H1 (cell line): Measurements from ENCODE around the gene FAM98A. TPM values are rescaled to one million over a fixed set of nuclear protein-coding genes. Genes with fewer than 3 reads are reported as not detected.

Experiments used
- BRCA1 ChIP-seq: IDR thresholded peaks from 2 replicates; pipeline ENCODE4 v1.6.1; 2012; ENCODE audit warnings: low read depth, low read length, improper control_type of control experiment
- CEBPB ChIP-seq: IDR thresholded peaks from 2 replicates; pipeline ENCODE4 v1.6.1; 2012; ENCODE audit warnings: low read depth, low read length
- CTBP2 ChIP-seq: IDR thresholded peaks from 2 replicates; pipeline ENCODE4 v1.7.0; 2011; ENCODE audit warnings: borderline replicate concordance, mild to moderate bottlenecking, moderate library complexity, mixed read lengths, low read length; ENCODE audit not compliant: insufficient read depth, insufficient read length
- JUND ChIP-seq: IDR thresholded peaks from 2 replicates; pipeline ENCODE4 v1.6.1; 2011; ENCODE audit warnings: mild to moderate bottlenecking, improper control_type of control experiment, low read length
- KDM4A ChIP-seq: IDR thresholded peaks from one replicate; pipeline ENCODE4 v1.7.1; 2012; ENCODE audit warnings: low read depth, mild to moderate bottlenecking, moderate library complexity, low read length, inconsistent platforms; ENCODE audit not compliant: severe bottlenecking
- POU5F1 ChIP-seq: IDR thresholded peaks from 2 replicates; pipeline ENCODE4 v1.6.1; 2011; ENCODE audit warnings: low read depth, mild to moderate bottlenecking, low read length, moderate library complexity
- SAP30 ChIP-seq: fragments of 300-600 bp; sonication (generic); IDR thresholded peaks from 2 replicates; pipeline ENCODE4 v1.7.1; 2012; ENCODE audit warnings: low read length, moderate library complexity, mild to moderate bottlenecking, inconsistent platforms; ENCODE audit not compliant: insufficient read depth, insufficient replicate concordance
- SIRT6 ChIP-seq: IDR thresholded peaks from one replicate; pipeline ENCODE4 v1.7.1; 2012; ENCODE audit warnings: low read length, inconsistent platforms
- TAF7 ChIP-seq: optimal IDR thresholded peaks from 2 replicates; pipeline ENCODE3; 2011; ENCODE audit warnings: low read depth, mild to moderate bottlenecking, inconsistent platforms, low read length, moderate library complexity, borderline replicate concordance
- TBP ChIP-seq: IDR thresholded peaks from 2 replicates; pipeline ENCODE4 v1.6.1; 2011; ENCODE audit warnings: low read depth, low read length, improper control_type of control experiment
- polyA plus RNA-seq, 7 experiments: library from polyadenylated mRNA; depleted of rRNA in 3 of 7; stranded (reverse) in 5 of 7; unstranded in 2 of 7; fragments of >200 nt in 5 of 7; fragments of 200-250 nt in 2 of 7; gene quantifications; 1 replicate in 5 of 7; 2 replicates in 1 of 7; 4 replicates in 1 of 7; pipeline versions ENCODE4 v1.2.1 to v1.2.3, GENCODE V29; 2011 to 2013; ENCODE audit warnings: missing spikeins in 2 of 7, mixed read lengths in 2 of 7
- total RNA-seq: library from RNA; stranded (reverse); fragmentation: NEBNext Ultra II Directional; extraction: Animal tissue kit (Norgen Biotek cat#: 25700); gene quantifications from 2 replicates; pipeline ENCODE4 v1.2.1, GENCODE V29; 2021
- TF ChIP-seq, protein P1 (sequence below): fragments of 300-600 bp; sonication (generic); IDR thresholded peaks from 2 replicates; pipeline ENCODE4 v1.7.1; 2012; ENCODE audit warnings: low read length, moderate library complexity, mild to moderate bottlenecking, inconsistent platforms; ENCODE audit not compliant: insufficient replicate concordance
- TF ChIP-seq, protein P2 (sequence below): IDR thresholded peaks from 2 replicates; pipeline ENCODE4 v1.6.1; 2011; ENCODE audit warnings: low read depth, mild to moderate bottlenecking, low read length; ENCODE audit not compliant: insufficient read depth

FAM98A gene
- total and polyA plus RNA-seq, 2 of the 8 experiments (the other 6 are each of a cell fraction or from before 2014, with no cell fraction given) = 53.2 to 103 TPM

DNA sequence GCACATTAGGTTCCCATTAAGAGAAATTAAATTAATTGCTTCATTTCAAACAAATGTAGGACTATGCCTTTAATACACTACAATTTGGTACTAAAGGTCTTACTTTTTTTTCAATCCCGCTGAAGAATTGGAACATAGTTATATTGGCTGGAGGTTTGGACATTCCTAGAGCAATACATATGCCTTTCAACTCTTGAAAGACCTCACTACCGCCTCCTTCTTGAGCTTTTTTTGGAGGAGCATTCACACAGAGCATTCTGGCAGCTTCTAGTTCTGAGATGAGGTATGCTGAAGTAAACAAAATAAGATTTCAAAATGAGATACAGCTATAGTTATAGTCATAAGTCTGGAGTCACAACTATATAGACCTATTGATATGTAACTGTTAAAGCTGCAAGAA is 10.9 kb downstream of the FAM98A start (continued):
- TF ChIP-seq, protein P1, sequence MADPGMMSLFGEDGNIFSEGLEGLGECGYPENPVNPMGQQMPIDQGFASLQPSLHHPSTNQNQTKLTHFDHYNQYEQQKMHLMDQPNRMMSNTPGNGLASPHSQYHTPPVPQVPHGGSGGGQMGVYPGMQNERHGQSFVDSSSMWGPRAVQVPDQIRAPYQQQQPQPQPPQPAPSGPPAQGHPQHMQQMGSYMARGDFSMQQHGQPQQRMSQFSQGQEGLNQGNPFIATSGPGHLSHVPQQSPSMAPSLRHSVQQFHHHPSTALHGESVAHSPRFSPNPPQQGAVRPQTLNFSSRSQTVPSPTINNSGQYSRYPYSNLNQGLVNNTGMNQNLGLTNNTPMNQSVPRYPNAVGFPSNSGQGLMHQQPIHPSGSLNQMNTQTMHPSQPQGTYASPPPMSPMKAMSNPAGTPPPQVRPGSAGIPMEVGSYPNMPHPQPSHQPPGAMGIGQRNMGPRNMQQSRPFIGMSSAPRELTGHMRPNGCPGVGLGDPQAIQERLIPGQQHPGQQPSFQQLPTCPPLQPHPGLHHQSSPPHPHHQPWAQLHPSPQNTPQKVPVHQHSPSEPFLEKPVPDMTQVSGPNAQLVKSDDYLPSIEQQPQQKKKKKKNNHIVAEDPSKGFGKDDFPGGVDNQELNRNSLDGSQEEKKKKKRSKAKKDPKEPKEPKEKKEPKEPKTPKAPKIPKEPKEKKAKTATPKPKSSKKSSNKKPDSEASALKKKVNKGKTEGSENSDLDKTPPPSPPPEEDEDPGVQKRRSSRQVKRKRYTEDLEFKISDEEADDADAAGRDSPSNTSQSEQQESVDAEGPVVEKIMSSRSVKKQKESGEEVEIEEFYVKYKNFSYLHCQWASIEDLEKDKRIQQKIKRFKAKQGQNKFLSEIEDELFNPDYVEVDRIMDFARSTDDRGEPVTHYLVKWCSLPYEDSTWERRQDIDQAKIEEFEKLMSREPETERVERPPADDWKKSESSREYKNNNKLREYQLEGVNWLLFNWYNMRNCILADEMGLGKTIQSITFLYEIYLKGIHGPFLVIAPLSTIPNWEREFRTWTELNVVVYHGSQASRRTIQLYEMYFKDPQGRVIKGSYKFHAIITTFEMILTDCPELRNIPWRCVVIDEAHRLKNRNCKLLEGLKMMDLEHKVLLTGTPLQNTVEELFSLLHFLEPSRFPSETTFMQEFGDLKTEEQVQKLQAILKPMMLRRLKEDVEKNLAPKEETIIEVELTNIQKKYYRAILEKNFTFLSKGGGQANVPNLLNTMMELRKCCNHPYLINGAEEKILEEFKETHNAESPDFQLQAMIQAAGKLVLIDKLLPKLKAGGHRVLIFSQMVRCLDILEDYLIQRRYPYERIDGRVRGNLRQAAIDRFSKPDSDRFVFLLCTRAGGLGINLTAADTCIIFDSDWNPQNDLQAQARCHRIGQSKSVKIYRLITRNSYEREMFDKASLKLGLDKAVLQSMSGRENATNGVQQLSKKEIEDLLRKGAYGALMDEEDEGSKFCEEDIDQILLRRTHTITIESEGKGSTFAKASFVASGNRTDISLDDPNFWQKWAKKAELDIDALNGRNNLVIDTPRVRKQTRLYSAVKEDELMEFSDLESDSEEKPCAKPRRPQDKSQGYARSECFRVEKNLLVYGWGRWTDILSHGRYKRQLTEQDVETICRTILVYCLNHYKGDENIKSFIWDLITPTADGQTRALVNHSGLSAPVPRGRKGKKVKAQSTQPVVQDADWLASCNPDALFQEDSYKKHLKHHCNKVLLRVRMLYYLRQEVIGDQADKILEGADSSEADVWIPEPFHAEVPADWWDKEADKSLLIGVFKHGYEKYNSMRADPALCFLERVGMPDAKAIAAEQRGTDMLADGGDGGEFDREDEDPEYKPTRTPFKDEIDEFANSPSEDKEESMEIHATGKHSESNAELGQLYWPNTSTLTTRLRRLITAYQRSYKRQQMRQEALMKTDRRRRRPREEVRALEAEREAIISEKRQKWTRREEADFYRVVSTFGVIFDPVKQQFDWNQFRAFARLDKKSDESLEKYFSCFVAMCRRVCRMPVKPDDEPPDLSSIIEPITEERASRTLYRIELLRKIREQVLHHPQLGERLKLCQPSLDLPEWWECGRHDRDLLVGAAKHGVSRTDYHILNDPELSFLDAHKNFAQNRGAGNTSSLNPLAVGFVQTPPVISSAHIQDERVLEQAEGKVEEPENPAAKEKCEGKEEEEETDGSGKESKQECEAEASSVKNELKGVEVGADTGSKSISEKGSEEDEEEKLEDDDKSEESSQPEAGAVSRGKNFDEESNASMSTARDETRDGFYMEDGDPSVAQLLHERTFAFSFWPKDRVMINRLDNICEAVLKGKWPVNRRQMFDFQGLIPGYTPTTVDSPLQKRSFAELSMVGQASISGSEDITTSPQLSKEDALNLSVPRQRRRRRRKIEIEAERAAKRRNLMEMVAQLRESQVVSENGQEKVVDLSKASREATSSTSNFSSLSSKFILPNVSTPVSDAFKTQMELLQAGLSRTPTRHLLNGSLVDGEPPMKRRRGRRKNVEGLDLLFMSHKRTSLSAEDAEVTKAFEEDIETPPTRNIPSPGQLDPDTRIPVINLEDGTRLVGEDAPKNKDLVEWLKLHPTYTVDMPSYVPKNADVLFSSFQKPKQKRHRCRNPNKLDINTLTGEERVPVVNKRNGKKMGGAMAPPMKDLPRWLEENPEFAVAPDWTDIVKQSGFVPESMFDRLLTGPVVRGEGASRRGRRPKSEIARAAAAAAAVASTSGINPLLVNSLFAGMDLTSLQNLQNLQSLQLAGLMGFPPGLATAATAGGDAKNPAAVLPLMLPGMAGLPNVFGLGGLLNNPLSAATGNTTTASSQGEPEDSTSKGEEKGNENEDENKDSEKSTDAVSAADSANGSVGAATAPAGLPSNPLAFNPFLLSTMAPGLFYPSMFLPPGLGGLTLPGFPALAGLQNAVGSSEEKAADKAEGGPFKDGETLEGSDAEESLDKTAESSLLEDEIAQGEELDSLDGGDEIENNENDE = no peak
- TF ChIP-seq KDM4A = no peak
- no peak for TF ChIP-seq CTBP2
- no peak for TF ChIP-seq SAP30
- TF ChIP-seq CEBPB = no peak
- TF ChIP-seq SIRT6 = no peak
- no peak for TF ChIP-seq BRCA1
- no peak for TF ChIP-seq TAF7
- TF ChIP-seq, protein P2, sequence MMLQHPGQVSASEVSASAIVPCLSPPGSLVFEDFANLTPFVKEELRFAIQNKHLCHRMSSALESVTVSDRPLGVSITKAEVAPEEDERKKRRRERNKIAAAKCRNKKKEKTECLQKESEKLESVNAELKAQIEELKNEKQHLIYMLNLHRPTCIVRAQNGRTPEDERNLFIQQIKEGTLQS = no peak
- TF ChIP-seq POU5F1 = no peak
- TF ChIP-seq JUND = no peak
- no peak for TF ChIP-seq TBP
